HPDE6-E6E7 (cell line): ENCODE measurements around the gene NTNG1.

Experiments
- DNase-seq: peaks from one replicate; pipeline ENCODE4 v3.0.0; 2011; ENCODE audit warnings: missing footprints; ENCODE audit errors: extremely low spot score

NTNG1 gene

DNA sequence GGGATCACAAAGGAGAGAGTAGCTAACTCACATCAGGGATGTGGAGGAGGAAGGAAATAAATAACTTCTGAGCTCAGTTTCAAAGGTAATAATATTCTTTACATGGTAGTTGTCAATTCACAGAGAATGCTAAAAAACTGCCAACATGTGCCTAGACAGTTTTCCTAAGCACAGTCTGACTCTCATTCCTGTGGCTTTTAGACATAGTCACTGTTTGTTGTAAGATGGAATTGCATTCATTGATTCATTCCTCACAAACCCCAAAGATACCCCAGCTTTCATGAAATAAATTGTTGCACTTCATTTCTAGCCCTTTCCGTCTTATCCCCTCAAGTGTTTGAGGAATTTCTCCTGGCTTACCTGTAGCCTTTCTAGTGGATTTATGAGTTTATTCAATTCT, 263.9 kb downstream of the NTNG1 start:
- no peak for DNase-seq

DNA sequence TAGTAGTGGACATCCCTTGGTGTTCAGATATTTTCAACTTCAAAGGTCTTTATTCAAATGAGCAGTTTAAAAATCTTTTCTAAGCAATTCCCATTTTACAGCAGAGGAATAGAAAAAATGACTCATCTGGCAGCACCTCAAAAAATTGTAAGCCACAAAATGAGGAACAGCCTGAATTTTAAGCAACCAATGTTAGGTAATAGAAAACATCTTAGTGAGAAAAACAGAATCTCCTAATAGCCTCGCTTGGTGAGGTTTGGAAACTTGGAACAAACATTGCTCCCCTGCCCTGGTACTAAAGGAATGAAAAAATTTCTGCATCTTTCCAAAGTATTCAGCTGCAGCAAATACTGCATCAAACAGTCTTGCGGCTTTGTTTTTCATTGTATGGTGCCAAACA, 264.4 kb downstream of the NTNG1 start:
- DNase-seq = no peak

DNA sequence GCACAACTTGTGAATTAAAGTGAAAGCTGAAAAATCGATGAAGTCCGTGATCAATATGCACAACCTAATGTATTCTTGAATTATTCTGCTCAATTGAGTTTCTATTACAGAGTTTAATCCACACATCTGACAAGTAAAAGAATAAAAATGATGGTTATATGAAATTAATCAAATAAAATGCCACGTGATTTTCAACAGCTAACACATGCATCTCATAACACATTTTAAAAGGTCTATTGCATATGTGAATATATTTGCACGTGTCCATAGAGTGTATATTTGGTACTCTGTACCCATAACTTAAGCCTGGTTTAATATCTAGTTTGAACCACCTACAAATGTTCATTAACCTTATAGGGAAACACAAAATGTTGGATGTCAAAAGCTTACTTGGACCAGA, 266.2 kb downstream of the NTNG1 start:
- no peak for DNase-seq

DNA sequence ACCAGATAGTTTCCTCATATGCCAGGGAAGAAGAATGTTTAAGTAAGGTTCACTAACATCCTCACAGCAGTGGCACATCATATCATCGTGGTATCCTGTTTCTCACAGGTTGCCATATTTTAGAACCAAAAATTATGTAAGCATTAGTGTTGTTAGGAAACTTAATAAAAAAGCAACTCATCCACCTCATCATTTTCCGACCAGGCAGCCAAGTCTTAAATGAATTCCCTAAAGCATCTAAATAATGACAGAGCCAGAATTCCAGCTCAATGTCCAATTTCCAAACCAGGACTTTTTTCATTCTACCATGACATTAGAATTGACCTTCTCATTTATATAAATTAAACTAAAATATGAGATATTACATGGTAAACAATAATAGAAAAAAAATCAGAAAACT, 272.7 kb downstream of the NTNG1 start:
- no peak for DNase-seq

DNA sequence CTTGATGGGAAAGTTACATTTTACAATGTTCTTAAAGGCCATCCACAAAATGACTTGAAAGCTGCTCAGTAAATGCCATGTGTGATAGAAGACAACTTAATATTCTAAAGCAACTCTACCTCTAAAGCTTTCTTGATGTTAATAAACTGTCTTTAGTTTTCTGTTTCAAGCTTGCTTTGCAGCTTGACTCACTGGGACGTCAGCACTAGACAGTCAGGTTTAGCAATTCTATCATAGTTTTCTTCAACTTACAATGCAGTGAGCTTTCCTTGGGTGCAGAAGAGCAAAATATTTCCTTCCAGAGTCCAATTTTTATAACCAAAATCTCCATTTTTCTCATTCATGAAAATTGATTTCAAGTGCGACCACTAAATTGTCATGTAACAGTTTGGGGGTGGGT, 273.1 kb downstream of the NTNG1 start:
- DNase-seq = no peak

DNA sequence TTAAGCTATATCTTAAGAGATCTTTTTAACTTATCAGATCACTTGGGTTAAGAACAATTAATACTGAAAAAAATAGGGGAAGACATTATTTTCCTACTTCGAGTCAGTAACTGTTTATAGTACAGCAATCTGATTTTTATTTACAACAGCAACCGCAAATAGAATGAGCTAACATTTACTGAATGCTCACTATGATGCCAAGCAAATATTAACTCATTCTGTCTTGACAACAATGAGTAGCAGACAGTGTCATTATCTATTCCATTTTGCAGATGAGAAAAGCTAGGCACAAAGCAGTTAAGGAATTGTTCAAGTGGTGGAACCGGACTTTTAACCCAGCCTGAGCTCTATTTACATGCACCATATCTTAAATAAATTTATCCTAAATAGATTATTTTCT, 273.7 kb downstream of the NTNG1 start:
- DNase-seq = no peak

DNA sequence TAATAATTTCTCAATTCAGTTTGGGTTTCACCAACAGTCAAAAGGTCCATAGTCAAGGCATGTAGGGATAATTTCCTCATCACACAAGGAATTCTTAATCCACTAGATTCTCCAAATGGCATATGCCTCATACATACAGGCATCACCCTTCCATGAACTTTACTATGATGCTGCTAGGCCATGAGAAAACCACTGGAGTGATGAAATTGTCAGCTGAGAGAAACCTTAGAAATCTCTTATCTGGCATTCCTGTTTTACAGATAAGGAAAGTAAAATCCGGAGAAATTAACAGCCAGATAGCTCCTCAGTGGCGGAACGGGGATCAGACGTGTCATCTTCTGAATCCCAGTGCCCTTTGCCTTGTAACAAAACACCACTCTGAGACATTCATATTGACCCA, 274.4 kb downstream of the NTNG1 start:
- no peak for DNase-seq

DNA sequence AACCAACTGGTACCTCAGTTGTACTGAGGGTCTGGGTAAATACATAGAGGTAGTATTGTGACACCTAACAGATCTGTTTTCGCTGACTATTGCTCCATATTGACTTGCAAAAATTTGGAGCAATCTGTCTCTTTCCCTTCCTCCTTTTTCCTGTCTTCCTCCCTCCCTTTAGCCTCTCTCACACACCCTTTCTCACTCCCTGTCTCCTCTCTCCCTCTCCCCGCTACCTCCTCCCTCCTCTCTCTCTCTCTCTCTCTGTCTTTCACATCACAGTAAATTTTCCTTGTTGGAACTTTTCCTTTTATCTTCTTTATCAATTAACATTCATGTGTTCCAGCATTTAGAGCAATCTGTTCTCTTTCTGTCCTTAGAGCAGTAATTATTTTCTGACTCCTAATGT, 278.2 kb downstream of the NTNG1 start:
- no peak for DNase-seq

DNA sequence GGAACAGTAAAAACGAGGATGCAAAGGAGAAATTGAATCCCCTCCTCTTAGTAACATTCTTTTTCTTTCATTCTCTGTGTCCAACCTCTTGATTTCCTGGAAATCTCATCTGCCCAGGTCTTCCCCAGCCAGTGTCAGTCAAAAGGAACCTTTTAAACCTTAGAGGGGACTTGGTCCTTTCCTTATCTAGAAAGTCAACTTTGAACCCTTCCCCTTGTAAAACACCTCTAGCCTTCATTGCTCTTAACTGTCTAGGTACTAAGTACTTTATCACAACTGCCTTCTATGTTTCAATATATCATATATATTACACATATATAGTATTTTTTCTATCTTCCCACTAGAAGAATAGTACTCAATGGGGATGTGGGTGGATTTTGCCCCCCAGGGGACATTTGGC, 282.1 kb downstream of the NTNG1 start:
- DNase-seq = no peak

DNA sequence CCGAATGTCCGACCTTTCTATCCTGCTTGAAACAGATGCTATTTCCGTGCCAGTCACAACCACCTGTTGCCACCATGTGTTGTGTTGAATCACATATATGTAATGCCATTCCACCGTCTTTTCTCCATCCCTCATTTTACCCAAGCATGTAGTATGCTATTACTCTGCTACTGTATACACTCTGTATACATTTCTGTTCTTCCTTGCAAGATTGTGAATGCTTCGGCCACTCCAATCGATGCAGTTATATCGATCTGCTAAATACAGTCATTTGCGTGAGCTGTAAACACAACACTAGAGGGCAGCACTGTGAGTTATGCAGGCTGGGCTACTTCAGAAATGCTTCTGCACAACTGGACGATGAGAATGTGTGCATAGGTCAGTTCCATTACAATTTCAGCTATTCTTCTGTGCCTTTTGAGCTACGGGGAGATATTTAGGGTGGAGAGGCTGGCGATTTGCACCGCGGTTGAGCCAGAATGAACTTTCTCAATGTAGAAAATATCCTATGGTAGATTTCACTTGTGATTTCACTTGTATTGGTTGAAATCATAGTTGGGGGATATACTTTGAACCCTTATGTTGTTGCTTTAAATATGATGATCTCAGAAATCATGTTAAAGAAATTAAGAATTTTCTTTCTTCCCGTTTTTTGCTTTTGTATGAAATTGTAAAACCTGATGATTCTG, 289.8 kb downstream of the NTNG1 start:
- peak; percentile 15 for DNase-seq

DNA sequence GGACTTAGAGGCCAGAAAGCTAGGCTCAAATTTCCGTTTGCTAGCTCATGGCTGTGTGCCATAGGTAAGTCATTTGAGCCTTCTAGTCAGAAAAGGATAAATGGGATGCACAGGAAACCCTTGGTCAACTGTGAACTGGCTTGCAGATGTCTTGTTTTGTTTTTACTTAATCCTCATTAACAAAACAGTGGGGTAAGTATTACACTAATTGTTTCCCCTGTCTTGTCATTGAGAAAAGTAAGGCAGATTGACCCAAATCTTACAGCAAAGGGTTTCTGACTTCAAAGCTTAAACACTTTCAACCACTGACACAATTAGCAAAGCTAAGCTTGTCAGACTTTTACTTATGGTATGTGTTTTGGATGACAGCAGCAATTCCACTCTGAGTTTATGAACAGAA, 291.3 kb downstream of the NTNG1 start:
- no peak for DNase-seq

DNA sequence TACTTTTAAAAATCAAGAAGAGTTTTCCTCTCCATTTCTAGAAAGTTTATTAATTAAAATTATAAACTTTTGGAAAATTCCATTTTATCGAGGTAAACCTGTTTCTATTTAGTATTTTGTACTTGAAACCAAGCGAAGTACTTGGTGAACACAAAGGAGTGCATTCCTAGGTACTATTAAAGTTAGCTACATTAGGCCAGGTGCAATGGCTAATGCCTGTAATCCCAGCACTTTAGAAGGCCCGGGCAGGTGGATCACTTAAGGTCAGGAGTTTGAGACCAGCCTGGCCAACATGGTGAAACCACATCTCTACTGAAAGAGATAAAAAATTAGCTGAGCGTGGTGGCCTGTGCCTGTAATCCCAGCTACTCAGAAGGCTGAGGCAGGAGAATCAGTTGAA, 292.2 kb downstream of the NTNG1 start:
- DNase-seq = no peak

DNA sequence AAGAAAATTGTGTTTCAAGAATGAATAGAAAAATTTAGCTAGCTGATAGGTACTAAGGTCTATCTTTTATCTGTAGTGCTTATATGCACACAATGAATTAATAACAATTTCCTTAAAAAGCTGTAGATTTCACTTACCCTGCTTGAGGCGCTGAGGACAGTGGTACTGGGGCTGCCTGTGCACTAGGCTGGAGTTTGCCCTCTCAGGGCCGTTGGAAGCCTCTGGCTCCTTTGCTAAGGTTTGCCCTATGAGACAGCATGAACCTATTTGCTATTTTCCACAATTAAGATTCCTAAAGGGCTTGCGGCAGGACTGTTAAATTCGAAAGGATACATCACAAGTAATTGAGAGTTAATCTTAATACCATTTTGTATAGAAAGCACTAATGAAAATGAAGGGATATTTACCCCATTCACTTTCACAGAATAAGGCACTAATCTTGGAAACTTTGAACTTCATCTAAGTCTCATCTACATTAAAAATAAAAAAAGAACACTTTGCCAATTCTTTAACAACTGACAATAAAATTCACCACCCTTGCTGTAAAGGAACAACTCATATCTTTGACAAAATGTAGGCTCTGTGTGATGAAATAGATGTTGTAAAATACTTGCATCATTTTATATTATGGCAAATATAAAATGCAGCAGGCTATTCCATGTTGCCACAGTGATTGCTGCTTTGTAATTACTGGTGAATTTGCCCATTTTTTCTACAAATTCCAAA, 293.0 kb downstream of the NTNG1 start:
- DNase-seq = no peak

DNA sequence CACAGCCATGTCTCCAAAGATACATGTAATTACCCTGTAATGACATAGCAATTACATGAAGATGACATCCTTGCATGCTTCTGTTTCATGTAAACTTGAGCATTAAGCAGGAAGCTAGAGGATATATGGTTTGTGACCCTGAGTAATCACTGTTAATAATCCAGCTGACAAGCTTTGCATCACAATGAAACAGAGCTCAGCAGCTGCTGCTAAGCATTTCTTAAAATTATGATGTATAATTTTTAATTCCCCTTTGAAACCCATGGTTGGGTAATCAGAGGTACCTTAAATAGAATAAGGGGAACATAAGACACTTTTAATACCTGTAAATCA, 293.5 kb downstream of the NTNG1 start:
- DNase-seq = no peak

DNA sequence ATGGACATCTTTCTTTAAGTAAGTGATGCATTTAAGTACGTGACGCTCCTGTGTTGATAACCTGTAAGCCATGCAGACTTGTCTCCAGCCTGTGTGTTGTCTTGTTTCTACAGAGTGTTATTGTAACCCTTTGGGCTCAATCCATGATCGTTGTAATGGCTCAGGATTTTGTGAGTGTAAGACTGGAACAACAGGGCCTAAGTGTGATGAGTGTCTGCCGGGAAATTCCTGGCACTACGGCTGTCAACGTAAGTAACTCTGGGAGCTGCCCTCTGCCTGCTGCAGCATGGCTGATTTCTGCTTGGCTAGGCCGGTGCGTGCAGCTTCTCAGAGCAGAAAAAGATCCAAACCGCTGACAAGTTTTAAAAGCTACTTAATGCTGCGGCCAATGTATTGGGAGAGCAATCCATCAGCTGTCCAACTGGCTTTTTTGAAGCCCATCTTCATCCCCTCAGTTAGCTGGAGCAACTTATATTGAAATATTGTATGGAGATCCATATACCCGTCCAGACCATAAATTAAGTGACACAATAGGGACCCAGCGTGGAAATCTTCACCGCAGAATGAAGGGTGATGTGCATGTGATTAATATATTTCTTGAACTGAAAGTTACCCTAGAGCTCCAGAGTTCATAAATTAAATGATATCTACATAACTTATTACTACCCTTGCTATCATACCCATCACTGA, 295.9 kb downstream of the NTNG1 start:
- DNase-seq = no peak

DNA sequence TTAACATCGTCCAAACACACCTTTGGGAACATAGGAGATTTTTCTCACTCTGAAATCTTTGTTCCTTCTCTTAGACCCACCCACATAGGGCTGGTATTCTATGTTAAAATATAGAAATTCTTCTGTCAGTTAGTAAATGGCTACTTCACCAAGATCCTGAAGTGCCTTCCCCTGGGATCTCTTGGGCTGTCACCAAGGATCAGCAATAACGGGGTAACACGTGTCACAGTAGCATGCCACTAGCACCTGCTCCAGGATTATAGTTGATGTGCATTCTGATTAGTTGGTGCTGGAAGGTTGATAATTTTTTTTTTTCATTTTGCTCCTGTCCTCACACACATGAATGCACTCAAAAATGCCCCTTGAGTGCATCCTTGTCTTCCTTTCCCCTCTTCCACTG, 298.7 kb downstream of the NTNG1 start:
- DNase-seq = no peak

DNA sequence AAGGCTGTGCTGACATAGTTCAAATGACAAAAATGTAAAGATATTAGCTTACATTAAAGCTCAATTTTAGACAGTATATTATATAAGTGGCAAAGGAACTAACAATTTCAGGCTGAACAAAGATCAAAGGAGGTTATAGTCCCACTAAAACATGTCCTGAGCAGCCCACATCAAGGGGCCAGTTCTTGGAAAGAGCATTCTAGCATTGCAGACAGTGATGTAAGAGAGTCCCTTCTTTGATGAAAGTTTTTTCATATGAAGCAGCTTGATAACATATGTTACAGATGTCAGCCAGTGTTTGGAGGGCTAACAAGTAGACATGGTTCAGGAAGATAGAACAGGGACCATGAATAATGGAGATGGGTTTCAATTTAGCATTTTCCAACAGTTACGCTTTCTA, 301.7 kb downstream of the NTNG1 start:
- DNase-seq = no peak

DNA sequence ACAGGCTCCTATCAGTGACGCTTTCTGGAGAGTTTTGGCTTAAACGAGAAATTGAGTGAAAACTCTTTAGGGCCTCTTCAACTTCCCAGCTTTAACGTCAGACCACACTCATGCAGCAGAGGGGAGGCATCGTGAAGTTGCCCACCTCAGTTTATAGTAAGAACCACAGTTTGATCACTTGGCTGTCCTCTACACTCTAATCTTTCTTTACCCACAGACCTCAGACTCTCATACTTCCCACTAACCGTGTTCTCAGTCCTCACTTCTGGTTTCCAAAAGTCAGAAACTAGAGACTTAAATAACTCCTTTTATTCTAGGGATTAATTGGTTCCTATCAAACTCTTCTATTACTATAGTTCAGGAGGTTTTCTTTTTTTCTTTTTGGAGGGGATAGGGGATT, 302.2 kb downstream of the NTNG1 start:
- DNase-seq = no peak

DNA sequence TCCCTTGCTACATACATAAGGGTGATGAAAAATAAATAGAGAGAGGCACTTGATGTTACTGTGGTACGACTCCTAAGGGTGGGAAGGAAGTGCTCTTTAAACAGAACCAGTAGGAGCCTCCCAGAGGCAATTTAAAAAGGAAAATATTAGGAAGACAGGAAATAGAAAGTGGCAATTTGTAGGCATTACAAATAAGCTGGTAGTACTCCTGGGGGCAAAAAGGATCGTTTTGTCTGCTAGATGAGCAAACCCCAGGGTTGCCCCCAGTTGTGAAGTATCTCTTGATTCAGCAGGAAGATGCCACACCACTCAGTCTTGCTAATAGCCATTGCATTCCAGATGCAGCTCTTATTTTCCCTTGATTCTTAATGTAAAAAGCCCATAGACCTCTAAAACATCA, 303.0 kb downstream of the NTNG1 start:
- DNase-seq = no peak

DNA sequence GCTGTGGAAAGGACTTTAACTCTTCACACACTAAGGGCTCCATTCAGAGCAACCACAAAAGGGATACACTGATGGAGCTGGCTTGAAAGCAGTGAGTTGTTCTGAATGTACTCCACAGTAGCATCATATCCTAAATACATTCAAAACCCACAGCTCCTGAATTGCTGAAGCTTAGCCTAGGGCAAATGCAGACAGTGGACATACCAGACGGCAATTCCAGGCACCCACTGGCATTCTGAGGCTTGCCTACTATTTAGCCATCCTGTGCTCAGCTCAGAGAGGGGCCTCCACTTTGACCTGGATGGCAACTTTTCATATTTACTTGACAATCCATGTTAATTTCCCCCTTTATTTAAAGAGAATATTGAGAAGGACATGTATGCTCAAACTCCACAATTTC, 303.5 kb downstream of the NTNG1 start:
- no peak for DNase-seq

DNA sequence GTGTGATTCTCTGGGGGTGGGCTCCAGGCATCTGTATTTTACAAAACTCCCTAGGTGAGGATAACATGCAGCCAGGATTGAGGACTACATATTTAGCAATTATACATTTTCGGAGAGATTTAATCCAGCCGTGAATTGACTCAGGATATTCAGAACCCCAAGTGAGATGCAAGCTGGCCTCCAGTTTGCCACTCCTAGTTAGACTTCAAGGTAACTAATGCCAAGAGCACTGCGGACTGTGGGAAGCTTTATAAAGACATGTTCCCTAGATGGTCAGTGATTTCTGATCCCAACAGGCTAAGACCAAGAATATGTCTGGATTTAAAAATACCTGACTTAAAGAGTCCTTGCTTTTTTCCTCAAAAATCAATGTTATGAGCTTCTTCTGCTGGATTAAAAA, 308.5 kb downstream of the NTNG1 start:
- DNase-seq = no peak

DNA sequence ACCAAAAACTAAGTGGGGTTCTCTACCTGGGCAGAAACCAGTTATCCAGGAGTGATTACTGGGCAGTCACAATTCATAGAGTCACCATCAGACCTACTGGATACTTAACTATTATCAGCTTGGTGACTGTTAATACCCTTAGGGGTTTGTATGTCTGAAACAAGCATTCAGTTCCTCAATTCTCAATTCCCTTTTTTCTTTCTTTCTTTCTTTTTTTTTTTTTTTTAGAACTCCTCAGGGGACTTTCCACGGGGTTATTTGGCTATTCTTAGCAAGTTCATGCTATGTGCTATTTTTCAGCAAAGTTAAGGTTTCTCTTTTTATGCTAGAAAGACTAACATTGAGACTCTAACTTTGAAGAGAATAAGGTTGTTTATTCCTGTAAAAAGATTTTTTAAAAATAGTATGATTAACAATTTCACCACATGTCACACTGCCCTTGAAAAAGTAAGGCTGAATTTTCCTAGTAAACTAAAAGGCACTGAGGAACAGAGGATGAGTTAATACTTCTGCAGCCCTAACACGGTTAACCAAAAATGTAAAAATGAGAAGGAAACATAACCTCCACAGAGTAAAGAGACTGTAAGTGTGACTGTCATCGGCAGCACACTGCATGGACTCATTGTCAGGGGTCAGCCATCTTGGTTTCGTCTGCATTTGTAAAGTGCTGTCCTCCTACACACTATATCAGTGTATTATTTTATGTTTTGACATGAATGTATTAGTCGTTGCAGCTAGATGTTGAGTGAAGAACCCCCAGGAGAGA, 310.2 kb downstream of the NTNG1 start:
- no peak for DNase-seq

DNA sequence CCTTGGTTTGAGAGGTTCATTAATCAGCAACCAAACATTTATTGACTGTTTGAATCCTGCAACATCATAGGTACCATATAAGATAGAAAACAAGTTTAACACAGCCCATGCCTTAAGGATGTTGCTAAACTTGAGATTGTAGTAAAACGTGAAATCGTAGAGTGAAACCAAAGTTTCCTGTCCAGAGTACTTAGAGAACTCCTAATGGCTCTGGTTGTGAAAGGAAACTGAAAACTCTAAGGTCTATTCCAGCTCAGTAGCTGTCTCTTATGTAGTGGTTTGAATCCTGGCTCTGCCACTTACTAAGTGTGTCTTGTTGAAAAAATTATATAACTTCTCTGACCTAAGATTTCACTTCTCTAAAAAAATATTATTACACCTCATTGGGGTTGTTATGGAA, 310.9 kb downstream of the NTNG1 start:
- DNase-seq = no peak
